Activated CD8-positive, alpha-beta T cell treated with anti-CD3 and anti-CD28 coated beads, Interleukin-2, amount 10 ng/mL, durations not matched to agents 7 days and 5 days (primary cell): ENCODE data around the gene ARHGEF3. TPM values are rescaled to one million over a fixed set of nuclear protein-coding genes. Genes with fewer than 3 reads are reported as not detected.

Experiments
- ATAC-seq: fragments of 150-1000 bp; cut with Tn5 transposase; one replicate; pipeline ENCODE4 v1.10.0; 2021; ENCODE audit warnings: moderate library complexity
- CTCF ChIA-PET: fragments of 350-600 bp; sonication (Branson Sonifier 250); formaldehyde crosslinking; loops from one replicate; lab custom pipeline; 2021; ENCODE audit warnings: antibody characterized with exemption; lab: Charles Lee
- POLR2A ChIA-PET: fragments of 350-600 bp; sonication (Branson Sonifier 250); formaldehyde crosslinking; loops from one replicate; lab custom pipeline; 2021; ENCODE audit warnings: antibody characterized with exemption; lab: Charles Lee
- DNase-seq: peaks from one replicate; pipeline ENCODE4 v3.0.0-alpha.2; 2020
- H3K27ac Mint-ChIP-seq: one replicate; pipeline ENCODE4 v1.8.0; 2021; ENCODE audit warnings: mild to moderate bottlenecking, mixed read lengths
- H3K27me3 Mint-ChIP-seq: one replicate; pipeline ENCODE4 v1.8.0; 2021; ENCODE audit warnings: low read depth, mixed read lengths
- H3K36me3 Mint-ChIP-seq: one replicate; pipeline ENCODE4 v1.8.0; 2021; ENCODE audit warnings: low read depth, mixed read lengths
- H3K4me1 Mint-ChIP-seq: one replicate; pipeline ENCODE4 v1.8.0; 2021; ENCODE audit warnings: low read depth, mixed read lengths
- H3K4me3 Mint-ChIP-seq: one replicate; pipeline ENCODE4 v1.8.0; 2021; ENCODE audit warnings: mild to moderate bottlenecking, mixed read lengths
- H3K9me3 Mint-ChIP-seq: one replicate; pipeline ENCODE4 v1.8.0; 2022; ENCODE audit warnings: mixed read lengths; ENCODE audit not compliant: insufficient read depth
- total RNA-seq, 2 experiments: library from RNA; stranded (reverse); gene quantifications; one replicate each; pipeline ENCODE4 v1.2.3, GENCODE V29; 2021

The ARHGEF3 gene
- total RNA-seq, 2 experiments from 2014 or later = 94.6 to 101 TPM

DNA sequence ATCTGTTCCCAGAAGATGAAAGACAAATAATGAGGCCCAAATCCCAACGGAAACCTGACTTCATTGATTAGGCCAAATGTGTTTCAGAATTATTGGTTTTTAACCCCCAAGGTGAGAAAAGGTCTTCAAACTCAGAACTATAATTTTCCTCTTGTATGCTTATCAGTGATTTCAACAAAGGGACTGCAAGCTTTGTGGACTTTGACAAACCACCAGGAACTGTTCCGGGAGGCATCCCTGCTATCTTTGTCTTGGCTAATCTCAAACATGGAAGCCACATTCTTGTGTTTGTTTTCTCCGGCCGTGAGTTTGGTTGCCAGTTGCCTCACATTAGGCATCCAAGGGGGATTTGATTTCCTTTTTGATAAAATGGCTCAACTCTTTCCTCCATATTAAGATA is 19.5 kb downstream of the ARHGEF3 start:
- DNase-seq (no peak), ATAC-seq (no peak)
- POLR2A ChIA-PET = interaction anchor here (0.6 to 10.3 kb wide), 9 partner anchors 9 to 225 kb away, joined by 3 to 309 read pairs (median 6); partner anchors contain the start of genes ARHGEF3, CCDC66 and TASOR
- peak overlapping the region; percentile 74 for H3K4me3 Mint-ChIP-seq
- H3K27ac Mint-ChIP-seq = peak overlapping the region; percentile 91
- peaks cover 78% of the 10 kb centered on the region for H3K36me3 Mint-ChIP-seq
- CTCF ChIA-PET = interaction anchor here (0.9 to 5.7 kb wide), 11 partner anchors 10 to 207 kb away, joined by 3 to 97 read pairs (median 7); partner anchors contain the start of gene ARHGEF3
- H3K9me3 Mint-ChIP-seq = no peaks in the 10 kb centered on the region
- H3K27me3 Mint-ChIP-seq = no peaks in the 10 kb centered on the region
- peaks cover 98% of the 10 kb centered on the region for H3K4me1 Mint-ChIP-seq

DNA sequence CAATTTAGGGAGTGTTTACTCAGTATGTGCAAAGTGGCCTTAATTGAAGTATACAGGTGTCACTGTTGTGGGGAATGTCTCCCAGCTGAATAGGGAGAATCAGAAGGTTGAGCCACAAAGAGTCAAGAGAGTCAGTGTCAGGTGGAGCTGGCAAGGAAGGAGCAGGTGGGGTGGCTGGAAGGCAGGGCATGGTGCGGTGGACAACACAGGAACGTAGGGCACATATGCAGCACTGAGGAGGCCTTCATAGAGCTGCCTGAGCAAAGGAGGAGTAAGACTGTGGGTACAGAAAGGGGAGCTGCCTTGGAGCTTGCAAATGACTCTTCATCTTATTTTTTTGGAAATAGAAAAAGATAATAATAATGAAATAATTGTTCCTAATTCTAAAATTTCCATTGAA is 20.0 kb downstream of the ARHGEF3 start:
- ChIA-PET CTCF (interaction anchor here (1.1 to 5.7 kb wide), 9 partner anchors 9 to 207 kb away, joined by 3 to 97 read pairs (median 7); partner anchors contain the start of gene ARHGEF3), POLR2A (interaction anchor here (0.9 to 10.3 kb wide), 5 partner anchors 15 to 99 kb away, joined by 3 to 309 read pairs (median 16); partner anchors contain the start of genes ARHGEF3 and TASOR)
- Mint-ChIP-seq H3K9me3 (no peaks in the 10 kb centered on the region), H3K4me1 (peaks cover 97% of the 10 kb centered on the region), H3K27ac (peak overlapping the region; percentile 91), H3K36me3 (peaks cover 79% of the 10 kb centered on the region), H3K4me3 (peak overlapping the region; percentile 49), H3K27me3 (no peaks in the 10 kb centered on the region)
- ATAC-seq = no peak
- DNase-seq = no peak

DNA sequence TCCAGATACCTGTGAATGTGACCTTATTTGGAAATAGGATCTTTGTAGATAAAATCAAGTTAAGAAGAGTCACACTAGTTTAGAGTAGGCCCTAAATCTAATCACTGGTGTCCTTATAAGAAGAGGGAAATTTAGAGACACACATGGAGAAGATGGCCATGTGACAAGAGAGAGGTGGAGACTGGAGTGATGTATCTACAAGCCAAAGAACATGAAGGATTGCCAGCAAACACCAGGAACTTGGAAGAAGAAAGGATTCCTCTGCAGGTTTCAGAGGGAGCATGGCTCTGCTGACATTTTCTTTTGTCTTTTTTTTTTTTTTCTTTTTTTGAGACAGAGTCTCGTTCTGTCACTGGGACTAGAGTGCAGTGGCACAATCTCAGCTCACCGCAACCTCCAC is 20.8 kb downstream of the ARHGEF3 start:
- CTCF ChIA-PET = interaction anchor here (0.9 to 5.7 kb wide), 7 partner anchors 10 to 206 kb away, joined by 3 to 97 read pairs (median 3); partner anchors contain the start of gene ARHGEF3
- Mint-ChIP-seq H3K27ac (peak overlapping the region; percentile 91), H3K4me1 (peaks cover 97% of the 10 kb centered on the region), H3K27me3 (no peaks in the 10 kb centered on the region), H3K4me3 (no peak overlapping the region), H3K9me3 (no peaks in the 10 kb centered on the region), H3K36me3 (peaks cover 77% of the 10 kb centered on the region)
- no peak for ATAC-seq
- no peak for DNase-seq
- POLR2A ChIA-PET = interaction anchor here (0.6 to 10.3 kb wide), 4 partner anchors 9 to 136 kb away, joined by 3 to 309 read pairs (median 24); partner anchors contain the start of gene ARHGEF3

GRCh38 chr3:56778893-56779292 is 22.9 kb downstream of the ARHGEF3 start:
- CTCF ChIA-PET = interaction anchor here (1.5 to 5.7 kb wide), 3 partner anchors 10 to 24 kb away, joined by 4 to 97 read pairs (median 11); partner anchors contain the start of gene ARHGEF3
- DNase-seq = no peak
- Mint-ChIP-seq H3K4me1 (peaks cover 95% of the 10 kb centered on the region), H3K27me3 (no peaks in the 10 kb centered on the region), H3K4me3 (no peak overlapping the region), H3K9me3 (no peaks in the 10 kb centered on the region), H3K36me3 (peaks cover 72% of the 10 kb centered on the region), H3K27ac (no peak overlapping the region)
- POLR2A ChIA-PET = interaction anchor here (1.8 kb wide), 1 partner anchor 10 kb away, joined by 6 read pairs; no protein-coding TSS in a partner anchor
- no peak for ATAC-seq

GRCh38 chr3:56776556-56776950 is 25.2 kb downstream of the ARHGEF3 start:
- POLR2A ChIA-PET = no interaction called here
- Mint-ChIP-seq H3K27ac (peak overlapping the region; percentile 62), H3K4me1 (peaks cover 88% of the 10 kb centered on the region), H3K4me3 (no peak overlapping the region), H3K9me3 (no peaks in the 10 kb centered on the region), H3K36me3 (peaks cover 83% of the 10 kb centered on the region), H3K27me3 (no peaks in the 10 kb centered on the region)
- CTCF ChIA-PET = interaction anchor here (1.0 to 2.4 kb wide), 4 partner anchors 18 to 212 kb away, joined by 3 to 19 read pairs (median 7); no protein-coding TSS in a partner anchor
- ATAC-seq (no peak), DNase-seq (no peak)

DNA sequence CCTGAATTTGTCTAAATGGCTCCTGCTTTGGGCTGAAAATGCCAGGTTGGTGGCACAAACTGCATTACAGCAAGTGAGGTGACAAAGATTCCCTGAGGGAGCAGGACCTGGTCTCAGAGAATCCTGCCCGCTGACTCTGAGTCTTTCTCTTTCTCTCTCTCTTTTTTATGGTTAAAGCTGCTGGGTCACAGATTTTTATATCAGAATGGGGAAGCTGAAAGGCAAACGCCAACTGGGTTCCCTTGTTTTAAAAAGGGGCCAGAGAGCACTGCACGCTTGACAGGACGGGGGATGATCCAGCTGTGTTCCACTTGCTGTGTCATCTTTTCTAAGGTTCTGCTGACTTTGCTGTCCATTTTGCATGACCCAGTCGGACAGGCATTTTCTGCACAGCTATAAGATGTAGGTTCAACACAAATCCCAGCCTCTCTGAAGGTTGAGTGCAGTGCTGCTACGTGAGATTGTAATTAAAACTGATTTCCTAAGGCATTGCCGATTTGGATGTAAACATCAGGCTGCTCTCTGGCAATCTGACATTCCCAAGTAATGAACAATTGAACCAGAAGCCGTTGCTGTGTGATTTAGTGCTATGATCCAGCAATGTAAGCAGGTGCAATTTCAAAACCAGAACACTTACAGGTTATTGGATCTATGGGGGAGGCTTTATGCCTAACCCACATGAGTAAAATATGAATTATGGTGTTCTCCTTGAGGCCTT is 25.8 kb downstream of the ARHGEF3 start:
- Mint-ChIP-seq H3K4me1 (peaks cover 88% of the 10 kb centered on the region), H3K36me3 (peaks cover 86% of the 10 kb centered on the region), H3K4me3 (no peak overlapping the region), H3K27ac (peak overlapping the region; percentile 71), H3K9me3 (no peaks in the 10 kb centered on the region), H3K27me3 (no peaks in the 10 kb centered on the region)
- DNase-seq (no peak), ATAC-seq (no peak)
- ChIA-PET POLR2A (interaction anchor here (0.7 to 2.6 kb wide), 3 partner anchors 9 to 33 kb away, joined by 3 to 10 read pairs (median 3); no protein-coding TSS in a partner anchor), CTCF (interaction anchor here (1.0 to 2.4 kb wide), 6 partner anchors 8 to 213 kb away, joined by 3 to 19 read pairs (median 6); partner anchors contain the start of gene ARHGEF3)

DNA sequence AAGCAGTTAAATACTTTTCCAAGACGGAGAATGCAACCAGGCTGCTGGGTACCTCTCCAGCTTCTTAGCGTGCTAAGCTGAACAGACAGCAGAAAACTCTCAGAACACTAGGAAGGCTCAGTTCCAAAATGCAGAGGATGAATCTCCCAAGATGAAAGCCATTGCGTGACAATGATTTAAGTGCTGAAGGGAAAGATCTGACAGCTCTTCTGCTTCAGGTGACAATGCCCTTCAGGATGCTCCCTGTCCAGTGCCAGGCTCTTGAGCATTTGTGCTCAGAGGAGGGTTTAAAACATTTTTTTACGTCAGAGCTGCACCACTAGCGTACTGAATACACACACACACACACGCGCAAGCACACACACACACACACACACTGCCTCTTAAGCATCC is 26.3 kb downstream of the ARHGEF3 start:
- H3K4me1 Mint-ChIP-seq = peaks cover 83% of the 10 kb centered on the region
- ATAC-seq = no peak
- no peaks in the 10 kb centered on the region for H3K9me3 Mint-ChIP-seq
- CTCF ChIA-PET = interaction anchor here (1.0 to 2.4 kb wide), 6 partner anchors 9 to 213 kb away, joined by 3 to 19 read pairs (median 6); partner anchors contain the start of gene ARHGEF3
- no peaks in the 10 kb centered on the region for H3K27me3 Mint-ChIP-seq
- peak overlapping the region; percentile 71 for H3K27ac Mint-ChIP-seq
- POLR2A ChIA-PET = interaction anchor here (0.7 to 2.6 kb wide), 4 partner anchors 10 to 51 kb away, joined by 3 to 10 read pairs (median 3); no protein-coding TSS in a partner anchor
- H3K4me3 Mint-ChIP-seq = no peak overlapping the region
- peaks cover 81% of the 10 kb centered on the region for H3K36me3 Mint-ChIP-seq
- no peak for DNase-seq

GRCh38 chr3:56773986-56774385 is 27.8 kb downstream of the ARHGEF3 start:
- ChIA-PET CTCF (interaction anchor here (1.6 kb wide), 1 partner anchor 49 kb away, joined by 3 read pairs; no protein-coding TSS in a partner anchor), POLR2A (interaction anchor here (0.6 to 2.6 kb wide), 3 partner anchors 26 to 831 kb away, joined by 3 to 10 read pairs (median 3); no protein-coding TSS in a partner anchor)
- DNase-seq (no peak), ATAC-seq (no peak)
- Mint-ChIP-seq H3K27me3 (no peaks in the 10 kb centered on the region), H3K4me3 (no peak overlapping the region), H3K9me3 (no peaks in the 10 kb centered on the region), H3K36me3 (peaks cover 77% of the 10 kb centered on the region), H3K4me1 (peaks cover 76% of the 10 kb centered on the region), H3K27ac (peak overlapping the region; percentile 67)

DNA sequence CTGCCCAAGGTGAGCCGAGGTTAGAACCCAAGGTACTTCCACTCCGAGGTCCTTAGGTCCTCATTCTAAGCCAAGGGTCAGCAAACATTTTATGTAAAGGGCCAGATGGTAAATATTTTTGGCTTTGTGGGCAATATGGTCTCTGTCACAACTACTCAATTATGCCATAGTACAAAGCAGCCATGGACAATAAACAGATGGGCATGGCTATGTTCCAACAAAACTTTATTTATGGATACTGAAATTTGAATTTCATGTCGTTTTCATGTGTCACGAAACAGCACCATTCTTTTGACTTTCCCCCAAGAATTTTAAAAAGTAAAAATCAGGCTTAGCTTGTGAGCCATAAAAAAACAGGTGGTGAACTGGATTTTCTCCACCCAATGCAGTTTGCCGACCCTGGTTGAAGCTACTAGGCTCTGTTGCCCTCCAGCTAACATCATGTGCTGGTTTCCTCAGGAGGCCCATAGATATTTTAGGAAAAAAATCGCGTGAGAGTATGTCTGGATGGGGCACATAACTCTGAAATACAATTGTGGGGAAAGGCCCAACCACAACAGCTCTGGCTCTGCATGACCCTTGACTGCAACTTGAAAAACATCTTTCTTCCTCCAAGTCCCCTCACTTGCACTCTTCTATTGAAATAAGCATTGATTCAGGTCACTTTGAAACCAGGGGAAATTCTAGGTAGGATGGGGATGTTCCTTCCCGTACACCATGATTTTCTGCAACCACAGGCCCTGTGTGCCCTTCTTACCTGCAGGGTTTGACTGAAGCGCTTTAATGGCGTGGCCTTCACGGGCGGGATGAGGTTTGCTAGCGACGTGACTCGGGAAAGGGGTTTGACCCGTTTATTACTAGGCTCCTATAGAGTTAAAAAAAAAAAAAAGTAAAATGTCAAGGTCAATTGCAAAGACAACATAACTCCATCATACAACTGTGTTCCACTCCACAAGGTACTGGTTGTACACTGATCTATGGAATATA is 28.5 kb downstream of the ARHGEF3 start:
- no peak for ATAC-seq
- CTCF ChIA-PET = interaction anchor here (1.6 to 1.7 kb wide), 2 partner anchors 27 to 48 kb away, joined by 3 to 6 read pairs; no protein-coding TSS in a partner anchor

DNA sequence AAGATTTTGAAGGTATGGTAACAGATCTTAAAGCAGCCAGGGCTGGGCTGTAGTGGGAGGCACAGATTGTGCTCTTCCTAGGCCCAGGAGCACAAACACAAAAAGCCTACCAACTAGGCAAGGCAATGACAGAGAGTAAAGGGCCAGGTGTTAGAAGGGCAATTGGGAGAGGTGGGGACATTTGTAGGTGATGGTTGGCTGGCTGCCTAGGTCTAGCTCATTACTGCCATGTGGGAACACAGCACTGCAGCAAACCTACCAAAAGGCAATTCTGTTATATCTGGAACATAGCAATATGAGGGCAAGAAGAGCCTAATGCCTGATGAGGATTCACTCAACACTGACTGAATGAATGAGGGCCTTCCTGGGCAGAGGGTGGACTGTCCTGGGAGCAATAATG is 30.4 kb downstream of the ARHGEF3 start:
- ChIA-PET CTCF (interaction anchor here (1.1 kb wide), 1 partner anchor 28 kb away, joined by 5 read pairs; no protein-coding TSS in a partner anchor), POLR2A (interaction anchor here (0.7 kb wide), 1 partner anchor 28 kb away, joined by 4 read pairs; no protein-coding TSS in a partner anchor)
- peak; percentile 27 for ATAC-seq
- Mint-ChIP-seq H3K36me3 (peaks cover 72% of the 10 kb centered on the region), H3K9me3 (no peaks in the 10 kb centered on the region), H3K27ac (peak overlapping the region; percentile 68), H3K27me3 (no peaks in the 10 kb centered on the region), H3K4me1 (peaks cover 65% of the 10 kb centered on the region), H3K4me3 (no peak overlapping the region)
- DNase-seq = no peak

More for the DNA sequence above, 28.5 kb downstream of the ARHGEF3 start:
- H3K27ac Mint-ChIP-seq = peak overlapping the region; percentile 67
- DNase-seq = no peak
- no peak overlapping the region for H3K4me3 Mint-ChIP-seq
- POLR2A ChIA-PET = interaction anchor here (0.6 to 1.7 kb wide), 2 partner anchors 9 to 831 kb away, joined by 3 read pairs; no protein-coding TSS in a partner anchor
- H3K4me1 Mint-ChIP-seq = peaks cover 76% of the 10 kb centered on the region
- H3K9me3 Mint-ChIP-seq = no peaks in the 10 kb centered on the region
- H3K36me3 Mint-ChIP-seq = peaks cover 79% of the 10 kb centered on the region
- H3K27me3 Mint-ChIP-seq = no peaks in the 10 kb centered on the region
